HepG2 (cell line): ENCODE data around the gene SRCIN1. TPM values are rescaled to one million over a fixed set of nuclear protein-coding genes. Genes with fewer than 3 reads are reported as not detected.

Experiments
- BATF2 ChIP-seq: sonication (generic); formaldehyde crosslinking; IDR thresholded peaks from 2 replicates; pipeline ENCODE4 v1.8.0; 2022; ENCODE audit warnings: mild to moderate bottlenecking, missing genetic modification reagents, moderate library complexity
- BRD4 ChIP-seq: sonication (generic); formaldehyde crosslinking; IDR thresholded peaks from 2 replicates; pipeline ENCODE4 v1.4.0; 2020; ENCODE audit warnings: missing genetic modification reagents
- CEBPB ChIP-seq: IDR thresholded peaks from 2 replicates; pipeline ENCODE4 v1.6.1; 2011; ENCODE audit warnings: low read depth, low read length, improper control_type of control experiment, borderline replicate concordance
- FOXK1 ChIP-seq: sonication (generic); formaldehyde crosslinking; IDR thresholded peaks from 2 replicates; pipeline ENCODE4 v1.4.0; 2020; ENCODE audit warnings: low read depth, missing genetic modification reagents, borderline replicate concordance
- HDAC1 ChIP-seq: sonication (generic); formaldehyde crosslinking; IDR thresholded peaks from 2 replicates; pipeline ENCODE4 v1.5.1; 2020; ENCODE audit warnings: mild to moderate bottlenecking, missing genetic modification reagents
- HNF1B ChIP-seq: sonication (generic); formaldehyde crosslinking; IDR thresholded peaks from 2 replicates; pipeline ENCODE4 v1.5.1; 2020; ENCODE audit warnings: mild to moderate bottlenecking, moderate library complexity, missing genetic modification reagents
- KDM1A ChIP-seq: IDR thresholded peaks from 2 replicates; pipeline ENCODE4 v1.6.1; 2016; ENCODE audit warnings: missing compliant biosample characterization
- MTF1 ChIP-seq: sonication (generic); formaldehyde crosslinking; IDR thresholded peaks from 2 replicates; pipeline ENCODE4 v1.5.0; 2020; ENCODE audit warnings: missing genetic modification reagents
- NCOA5 ChIP-seq: sonication (generic); formaldehyde crosslinking; IDR thresholded peaks from 2 replicates; pipeline ENCODE4 v1.4.0; 2020; ENCODE audit warnings: missing genetic modification reagents
- PHB2 ChIP-seq: fragments of 450-650 bp; IDR thresholded peaks from 2 replicates; pipeline ENCODE4 v1.6.1; 2018; ENCODE audit not compliant: partially characterized antibody
- PREB ChIP-seq: sonication (generic); formaldehyde crosslinking; IDR thresholded peaks from 2 replicates; pipeline ENCODE4 v1.4.0; 2020; ENCODE audit warnings: missing genetic modification reagents
- STAT6 ChIP-seq: sonication (generic); formaldehyde crosslinking; IDR thresholded peaks from 2 replicates; pipeline ENCODE4 v1.4.0; 2020; ENCODE audit warnings: missing genetic modification reagents, mild to moderate bottlenecking, borderline replicate concordance
- TEAD2 ChIP-seq: sonication (generic); formaldehyde crosslinking; IDR thresholded peaks from 2 replicates; pipeline ENCODE4 v1.9.0; 2021; ENCODE audit warnings: missing genetic modification reagents
- ZBTB33 ChIP-seq: sonication (generic); formaldehyde crosslinking; IDR thresholded peaks from 2 replicates; pipeline ENCODE4 v1.4.0; 2020; ENCODE audit warnings: missing genetic modification reagents
- ZBTB34 ChIP-seq: sonication (generic); formaldehyde crosslinking; IDR thresholded peaks from 2 replicates; pipeline ENCODE4 v1.8.0; 2022; ENCODE audit warnings: mild to moderate bottlenecking, missing genetic modification reagents
- ZFP91 ChIP-seq: sonication (generic); formaldehyde crosslinking; IDR thresholded peaks from 2 replicates; pipeline ENCODE4 v1.9.0; 2022; ENCODE audit warnings: missing genetic modification reagents, mild to moderate bottlenecking, borderline replicate concordance
- ZNF256 ChIP-seq: sonication (generic); formaldehyde crosslinking; conservative IDR thresholded peaks from 2 replicates; pipeline ENCODE4 v1.4.0; 2020; ENCODE audit warnings: missing genetic modification reagents
- ZNF432 ChIP-seq: sonication (generic); formaldehyde crosslinking; IDR thresholded peaks from 2 replicates; pipeline ENCODE4 v1.5.0; 2020; ENCODE audit warnings: missing genetic modification reagents, mild to moderate bottlenecking, borderline replicate concordance
- ZNF749 ChIP-seq: sonication (generic); formaldehyde crosslinking; IDR thresholded peaks from 2 replicates; pipeline ENCODE4 v1.8.0; 2022; ENCODE audit warnings: mild to moderate bottlenecking, missing genetic modification reagents, moderate library complexity, borderline replicate concordance
- polyA plus RNA-seq, 8 experiments: library from polyadenylated mRNA; depleted of rRNA in 3 of 8; stranded (reverse) in 7 of 8; unstranded in 1 of 8; fragments of >200 nt; fragmentation: Illumina TruSeq in 4 of 8; extraction: Trizol in 4 of 8; gene quantifications; 2 replicates each; pipeline versions ENCODE4 v1.2.1 to v1.2.3, GENCODE V29; 2011 to 2016; ENCODE audit warnings: low read depth in 4 of 8, missing spikeins in 1 of 8, mixed read lengths in 1 of 8; ENCODE audit not compliant: insufficient read depth in 1 of 8
- total RNA-seq, 5 experiments: library from RNA; depleted of rRNA; stranded (reverse); fragments of >200 nt; fragmentation: Illumina TruSeq; extraction: Trizol; gene quantifications; 2 replicates each; pipeline ENCODE4 v1.2.3, GENCODE V29; 2016; ENCODE audit warnings: low read depth in 1 of 5

The SRCIN1 gene
- total and polyA plus RNA-seq, 2 of the 13 experiments (the other 11 are each of a cell fraction or from before 2014, with no cell fraction given): 1.2 to 9.6 TPM

- TF ChIP-seq ZBTB34 (CRISPR knock-in tag) (no peak), STAT6 (CRISPR knock-in tag) (no peak), ZNF749 (CRISPR knock-in tag) (no peak), TEAD2 (CRISPR knock-in tag) (no peak), NCOA5 (CRISPR knock-in tag) (no peak), KDM1A (CRISPR knock-in tag) (peak; percentile 79; the same call in 1 of the 2 replicates), MTF1 (CRISPR knock-in tag) (peak; percentile 74; the same call in 1 of the 2 replicates), ZFP91 (CRISPR knock-in tag) (no peak), ZBTB33 (CRISPR knock-in tag) (peak; percentile 5; the same call in 1 of the 2 replicates), PREB (no peak), ZNF432 (CRISPR knock-in tag) (no peak), FOXK1 (CRISPR knock-in tag) (no peak), HDAC1 (CRISPR knock-in tag) (peak; percentile 8), CEBPB (peak; percentile 18; the same call in 1 of the 2 replicates), HNF1B (no peak), BATF2 (no peak), BRD4 (CRISPR knock-in tag) (0 out of 2 replicates have a peak, but pooled peaks have one; percentile 6), PHB2 (no peak), ZNF256 (CRISPR knock-in tag) (no peak)
These were observed 13.7 kb upstream of the SRCIN1 start (continued) for GRCh38 chr17:38619451-38619795.
